ENCODE measurements around the gene PEPD. TPM values are rescaled to one million over a fixed set of nuclear protein-coding genes. Genes with fewer than 3 reads are reported as not detected.

Gene PEPD
- total and polyA plus RNA-seq, 4 donors = 37.3 to 211 (median 117) TPM

DNA sequence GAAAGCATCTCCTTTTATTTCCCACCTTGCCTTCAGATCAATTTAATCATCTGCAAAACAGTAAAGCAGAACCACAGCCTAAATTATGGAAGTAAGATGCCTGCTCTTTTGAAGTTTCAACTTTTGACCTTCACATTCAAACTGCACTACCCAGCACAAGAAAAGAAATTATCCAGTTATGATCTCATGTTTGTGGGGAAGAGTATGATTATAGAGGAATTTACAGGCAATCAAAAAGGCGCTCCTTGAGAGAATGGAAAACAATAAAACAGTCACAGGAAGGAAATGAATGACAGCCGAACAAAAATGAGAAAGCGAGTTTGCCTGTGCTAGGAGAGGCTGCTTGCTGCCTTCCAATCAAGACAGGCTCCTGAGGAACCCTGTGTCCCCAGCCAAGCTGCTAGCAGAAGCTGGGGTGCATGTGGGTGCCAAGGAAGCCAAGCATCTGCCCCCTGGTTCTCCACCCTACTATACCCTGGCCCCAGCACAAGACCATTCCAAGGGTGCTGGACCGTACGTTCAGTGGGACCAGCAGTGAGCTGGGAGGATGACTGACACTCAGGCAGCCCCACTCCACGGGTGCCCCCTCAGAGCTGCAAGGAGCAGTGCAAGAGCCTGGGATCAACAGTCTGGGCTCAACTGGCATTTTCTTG is 47.8 kb downstream of the PEPD start:
- TF ChIP-seq GABPA (IDR thresholded peaks at IDR 0.05 in 1 of 2, conservative IDR thresholded peaks at IDR 0.05 in 1 of 2) (no peak), HNF4A (conservative IDR thresholded peaks at IDR 0.05) (no peak), RAD21 (IDR thresholded peaks at IDR 0.05) (no peak), NR2F2 (IDR thresholded peaks at IDR 0.05) (no peak), RXRA (IDR thresholded peaks at IDR 0.05) (no peak)
- TF ChIP-seq, protein P1, sequence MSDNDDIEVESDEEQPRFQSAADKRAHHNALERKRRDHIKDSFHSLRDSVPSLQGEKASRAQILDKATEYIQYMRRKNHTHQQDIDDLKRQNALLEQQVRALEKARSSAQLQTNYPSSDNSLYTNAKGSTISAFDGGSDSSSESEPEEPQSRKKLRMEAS (IDR thresholded peaks at IDR 0.05) = no peak
- TF ChIP-seq, protein P2, sequence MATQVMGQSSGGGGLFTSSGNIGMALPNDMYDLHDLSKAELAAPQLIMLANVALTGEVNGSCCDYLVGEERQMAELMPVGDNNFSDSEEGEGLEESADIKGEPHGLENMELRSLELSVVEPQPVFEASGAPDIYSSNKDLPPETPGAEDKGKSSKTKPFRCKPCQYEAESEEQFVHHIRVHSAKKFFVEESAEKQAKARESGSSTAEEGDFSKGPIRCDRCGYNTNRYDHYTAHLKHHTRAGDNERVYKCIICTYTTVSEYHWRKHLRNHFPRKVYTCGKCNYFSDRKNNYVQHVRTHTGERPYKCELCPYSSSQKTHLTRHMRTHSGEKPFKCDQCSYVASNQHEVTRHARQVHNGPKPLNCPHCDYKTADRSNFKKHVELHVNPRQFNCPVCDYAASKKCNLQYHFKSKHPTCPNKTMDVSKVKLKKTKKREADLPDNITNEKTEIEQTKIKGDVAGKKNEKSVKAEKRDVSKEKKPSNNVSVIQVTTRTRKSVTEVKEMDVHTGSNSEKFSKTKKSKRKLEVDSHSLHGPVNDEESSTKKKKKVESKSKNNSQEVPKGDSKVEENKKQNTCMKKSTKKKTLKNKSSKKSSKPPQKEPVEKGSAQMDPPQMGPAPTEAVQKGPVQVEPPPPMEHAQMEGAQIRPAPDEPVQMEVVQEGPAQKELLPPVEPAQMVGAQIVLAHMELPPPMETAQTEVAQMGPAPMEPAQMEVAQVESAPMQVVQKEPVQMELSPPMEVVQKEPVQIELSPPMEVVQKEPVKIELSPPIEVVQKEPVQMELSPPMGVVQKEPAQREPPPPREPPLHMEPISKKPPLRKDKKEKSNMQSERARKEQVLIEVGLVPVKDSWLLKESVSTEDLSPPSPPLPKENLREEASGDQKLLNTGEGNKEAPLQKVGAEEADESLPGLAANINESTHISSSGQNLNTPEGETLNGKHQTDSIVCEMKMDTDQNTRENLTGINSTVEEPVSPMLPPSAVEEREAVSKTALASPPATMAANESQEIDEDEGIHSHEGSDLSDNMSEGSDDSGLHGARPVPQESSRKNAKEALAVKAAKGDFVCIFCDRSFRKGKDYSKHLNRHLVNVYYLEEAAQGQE (IDR thresholded peaks at IDR 0.05) = no peak
- TF ChIP-seq, protein P3, sequence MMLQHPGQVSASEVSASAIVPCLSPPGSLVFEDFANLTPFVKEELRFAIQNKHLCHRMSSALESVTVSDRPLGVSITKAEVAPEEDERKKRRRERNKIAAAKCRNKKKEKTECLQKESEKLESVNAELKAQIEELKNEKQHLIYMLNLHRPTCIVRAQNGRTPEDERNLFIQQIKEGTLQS (IDR thresholded peaks at IDR 0.05) = no peak
- Histone ChIP-seq H3K9ac (ENCODE audit: low read depth in 1 of 2, low read length in 2 of 2) (no peak overlapping the region), H3K4me3 (ENCODE audit: low read depth in 1 of 3, low read length in 3 of 3) (no peak overlapping the region), H3K9me3 (ENCODE audit: control insufficient read depth in 4 of 4, low read length in 3 of 4) (no peaks in the 10 kb centered on the region), H3K4me1 (ENCODE audit: control insufficient read depth in 4 of 4, insufficient read depth in 4 of 4, low read length in 3 of 4) (no peaks in the 10 kb centered on the region), H3K36me3 (ENCODE audit: control insufficient read depth in 4 of 4, insufficient read depth in 3 of 4, low read depth in 1 of 4, low read length in 3 of 4) (peaks cover 3 to 61% (median 31%) of the 10 kb centered on the region in 4 donors), H3K27ac (ENCODE audit: low read depth in 1 of 2, low read length in 2 of 2) (no peak overlapping the region), H3K27me3 (ENCODE audit: control insufficient read depth in 4 of 4, insufficient read depth in 4 of 4, low read length in 3 of 4) (no peaks in the 10 kb centered on the region)
- 75% methylated on average over 6 of the region's 6 CpGs for WGBS
- DNase-seq (ENCODE audit: low spot score) = no peak

DNA sequence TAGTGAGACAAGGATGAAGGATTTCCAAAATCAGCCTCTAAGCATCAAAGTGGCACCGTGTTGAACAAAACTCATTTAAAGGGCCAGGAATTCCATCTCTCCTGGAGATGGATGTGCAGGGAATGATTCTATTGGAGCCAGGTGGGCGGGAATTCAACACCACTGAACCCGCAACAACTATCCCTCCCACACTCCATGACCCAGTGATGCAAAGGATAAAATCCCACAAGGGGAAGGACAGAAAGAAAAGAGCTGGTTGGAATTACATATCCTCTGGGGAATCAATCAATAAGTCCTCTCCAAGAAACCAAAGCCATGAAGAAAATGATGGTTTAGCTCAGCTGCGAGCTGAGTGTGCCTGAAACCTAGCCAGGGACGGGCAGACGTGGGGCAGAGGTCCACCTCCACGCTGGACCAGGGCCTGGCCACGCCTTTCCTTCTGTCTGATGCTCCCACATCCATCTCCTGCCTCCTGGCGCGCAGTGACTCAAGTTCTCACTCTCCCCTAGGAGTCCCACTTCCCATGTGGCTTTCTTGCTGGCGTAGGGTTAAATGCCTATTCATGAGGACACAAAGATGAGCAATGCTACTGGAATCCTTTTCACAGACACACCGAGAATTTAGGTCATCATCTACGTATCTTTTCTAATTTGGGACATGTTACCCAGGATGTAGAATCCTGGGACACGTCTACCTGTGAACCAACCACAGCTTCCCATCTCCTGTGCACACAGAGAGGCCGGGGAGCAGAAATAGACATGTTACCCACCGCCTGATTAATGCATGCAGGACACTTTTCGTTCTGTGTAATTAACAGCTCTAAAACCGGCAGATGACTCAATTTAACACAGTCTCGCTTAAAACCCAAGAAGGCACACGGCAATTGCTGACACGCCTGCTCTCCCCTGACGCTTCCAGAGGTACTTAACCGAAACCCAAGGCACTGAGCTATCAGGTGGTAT is 48.6 kb downstream of the PEPD start:
- H3K4me3 ChIP-seq (ENCODE audit: low read depth in 1 of 3, low read length in 3 of 3) = no peak overlapping the region
- H3K4me1 ChIP-seq (ENCODE audit: control insufficient read depth in 4 of 4, insufficient read depth in 4 of 4, low read length in 3 of 4) = no peaks in the 10 kb centered on the region
- no peak overlapping the region for H3K27ac ChIP-seq (ENCODE audit: low read depth in 1 of 2, low read length in 2 of 2)
- no peak overlapping the region for H3K9ac ChIP-seq (ENCODE audit: low read depth in 1 of 2, low read length in 2 of 2)
- 78% methylated on average over 23 of the region's 23 CpGs for WGBS
- TF ChIP-seq, protein P4, sequence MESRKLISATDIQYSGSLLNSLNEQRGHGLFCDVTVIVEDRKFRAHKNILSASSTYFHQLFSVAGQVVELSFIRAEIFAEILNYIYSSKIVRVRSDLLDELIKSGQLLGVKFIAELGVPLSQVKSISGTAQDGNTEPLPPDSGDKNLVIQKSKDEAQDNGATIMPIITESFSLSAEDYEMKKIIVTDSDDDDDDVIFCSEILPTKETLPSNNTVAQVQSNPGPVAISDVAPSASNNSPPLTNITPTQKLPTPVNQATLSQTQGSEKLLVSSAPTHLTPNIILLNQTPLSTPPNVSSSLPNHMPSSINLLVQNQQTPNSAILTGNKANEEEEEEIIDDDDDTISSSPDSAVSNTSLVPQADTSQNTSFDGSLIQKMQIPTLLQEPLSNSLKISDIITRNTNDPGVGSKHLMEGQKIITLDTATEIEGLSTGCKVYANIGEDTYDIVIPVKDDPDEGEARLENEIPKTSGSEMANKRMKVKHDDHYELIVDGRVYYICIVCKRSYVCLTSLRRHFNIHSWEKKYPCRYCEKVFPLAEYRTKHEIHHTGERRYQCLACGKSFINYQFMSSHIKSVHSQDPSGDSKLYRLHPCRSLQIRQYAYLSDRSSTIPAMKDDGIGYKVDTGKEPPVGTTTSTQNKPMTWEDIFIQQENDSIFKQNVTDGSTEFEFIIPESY (IDR thresholded peaks at IDR 0.05) = no peak
- TF ChIP-seq SP1 (IDR thresholded peaks at IDR 0.05) (no peak), EGR1 (IDR thresholded peaks at IDR 0.05; ENCODE audit: low read depth in 2 of 2) (no peak), YY1 (IDR thresholded peaks at IDR 0.05) (no peak)
- peaks cover 3 to 64% (median 29%) of the 10 kb centered on the region in 4 donors for H3K36me3 ChIP-seq (ENCODE audit: control insufficient read depth in 4 of 4, insufficient read depth in 3 of 4, low read depth in 1 of 4, low read length in 3 of 4)
- H3K27me3 ChIP-seq (ENCODE audit: control insufficient read depth in 4 of 4, insufficient read depth in 4 of 4, low read length in 3 of 4) = no peaks in the 10 kb centered on the region
- DNase-seq (ENCODE audit: low spot score) = no peak
- H3K9me3 ChIP-seq (ENCODE audit: control insufficient read depth in 4 of 4, low read length in 3 of 4) = no peaks in the 10 kb centered on the region

Data from liver (tissue), 9 donors.